ENCODE results near the gene KYNU.
"Not testable (repeated sequence)": the region's sequence is repeated elsewhere in the genome, so short reads cannot be mapped to it uniquely, and the experiment has no call there.

KYNU gene

DNA sequence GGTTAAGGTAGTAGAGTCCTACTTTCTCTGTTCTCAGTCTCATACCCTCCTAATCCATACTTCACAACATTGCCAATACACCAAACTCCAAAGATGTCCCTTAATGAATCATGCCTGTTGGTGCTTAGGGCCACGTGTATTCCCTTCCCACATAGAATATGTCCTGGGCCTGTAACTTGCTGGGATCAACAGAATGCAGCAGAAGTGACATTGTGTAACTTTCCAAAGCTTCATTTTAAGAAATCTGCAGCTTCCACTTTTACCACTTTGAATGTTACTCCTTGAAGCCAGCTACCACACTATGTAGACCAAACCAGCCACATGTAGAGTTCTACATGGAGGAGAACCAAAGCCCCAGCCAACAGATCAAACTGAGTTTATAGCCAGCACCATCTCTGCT, 193.2 kb downstream of the KYNU start:
- H3K4me3 ChIP-seq (ENCODE audit: low read depth, low read length) = no peak overlapping the region
- no peak for TF ChIP-seq CTCF (conservative IDR thresholded peaks at IDR 0.05; ENCODE audit: low read depth, low read length)
- no peak for DNase-seq (ENCODE audit: low read depth)

GRCh38 chr2:143071185-143071876, 193.9 kb downstream of the KYNU start:
- DNase-seq (ENCODE audit: low read depth) = no peak
- no peak for TF ChIP-seq CTCF (conservative IDR thresholded peaks at IDR 0.05; ENCODE audit: low read depth, low read length)
- no peak overlapping the region for H3K4me3 ChIP-seq (ENCODE audit: low read depth, low read length)

GRCh38 chr2:143074913-143075312, 197.4 kb downstream of the KYNU start:
- not testable (repeated sequence) for H3K4me3 ChIP-seq (ENCODE audit: low read depth, low read length); DNase-seq (ENCODE audit: low read depth)

GRCh38 chr2:143075711-143076110, 198.2 kb downstream of the KYNU start:
- no peak for TF ChIP-seq CTCF (conservative IDR thresholded peaks at IDR 0.05; ENCODE audit: low read depth, low read length)
- no peak overlapping the region for H3K4me3 ChIP-seq (ENCODE audit: low read depth, low read length)
- DNase-seq (ENCODE audit: low read depth) = no peak

- TF ChIP-seq CTCF (conservative IDR thresholded peaks at IDR 0.05; ENCODE audit: low read depth, low read length) = no peak
- DNase-seq (ENCODE audit: low read depth) = no peak
- no peak overlapping the region for H3K4me3 ChIP-seq (ENCODE audit: low read depth, low read length)
Observed at GRCh38 chr2:143078104-143078503, 200.6 kb downstream of the KYNU start.

DNA sequence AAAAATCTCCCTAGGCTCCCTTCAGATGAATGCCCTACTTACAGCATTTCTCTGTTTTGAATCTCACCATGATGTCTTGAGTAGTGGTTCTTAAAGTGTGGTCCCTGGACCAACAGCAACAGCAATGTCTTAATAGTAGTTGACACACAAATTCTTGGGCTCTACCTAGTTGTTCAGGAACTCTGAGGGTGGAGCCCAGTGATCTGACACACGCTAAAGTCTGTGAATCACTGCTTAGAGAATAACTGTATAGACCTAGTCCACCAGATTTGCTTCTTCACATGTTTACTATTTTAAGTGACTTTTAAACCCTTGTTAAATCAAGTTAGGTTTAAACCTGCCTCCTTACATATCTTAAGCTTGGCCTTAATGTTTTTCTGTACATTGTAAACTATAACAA, 204.2 kb downstream of the KYNU start:
- TF ChIP-seq CTCF (conservative IDR thresholded peaks at IDR 0.05; ENCODE audit: low read depth, low read length) = no peak
- no peak overlapping the region for H3K4me3 ChIP-seq (ENCODE audit: low read depth, low read length)
- no peak for DNase-seq (ENCODE audit: low read depth)

GRCh38 chr2:143083636-143084035, 206.2 kb downstream of the KYNU start:
- H3K4me3 ChIP-seq (ENCODE audit: low read depth, low read length) = no peak overlapping the region

More at GRCh38 chr2:143083636-143084035, 206.2 kb downstream of the KYNU start:
- no peak for TF ChIP-seq CTCF (conservative IDR thresholded peaks at IDR 0.05; ENCODE audit: low read depth, low read length)
- peak; percentile 83 for DNase-seq (ENCODE audit: low read depth)
